GM10266 (cell line): Measurements from ENCODE around the gene TYW1.
"Not testable (repeated sequence)": the region's sequence is repeated elsewhere in the genome, so short reads cannot be mapped to it uniquely, and the experiment has no call there.

Experiments used
- DNase-seq: peaks from one replicate; pipeline ENCODE4 v3.0.0; 2012; ENCODE audit errors: extremely low spot score
- CTCF ChIP-seq: IDR thresholded peaks from 2 replicates; pipeline ENCODE4 v1.5.1; 2012; ENCODE audit warnings: mild to moderate bottlenecking, low read depth; ENCODE audit not compliant: control insufficient read depth, insufficient read depth; ENCODE audit errors: missing control alignments

Gene TYW1

DNA sequence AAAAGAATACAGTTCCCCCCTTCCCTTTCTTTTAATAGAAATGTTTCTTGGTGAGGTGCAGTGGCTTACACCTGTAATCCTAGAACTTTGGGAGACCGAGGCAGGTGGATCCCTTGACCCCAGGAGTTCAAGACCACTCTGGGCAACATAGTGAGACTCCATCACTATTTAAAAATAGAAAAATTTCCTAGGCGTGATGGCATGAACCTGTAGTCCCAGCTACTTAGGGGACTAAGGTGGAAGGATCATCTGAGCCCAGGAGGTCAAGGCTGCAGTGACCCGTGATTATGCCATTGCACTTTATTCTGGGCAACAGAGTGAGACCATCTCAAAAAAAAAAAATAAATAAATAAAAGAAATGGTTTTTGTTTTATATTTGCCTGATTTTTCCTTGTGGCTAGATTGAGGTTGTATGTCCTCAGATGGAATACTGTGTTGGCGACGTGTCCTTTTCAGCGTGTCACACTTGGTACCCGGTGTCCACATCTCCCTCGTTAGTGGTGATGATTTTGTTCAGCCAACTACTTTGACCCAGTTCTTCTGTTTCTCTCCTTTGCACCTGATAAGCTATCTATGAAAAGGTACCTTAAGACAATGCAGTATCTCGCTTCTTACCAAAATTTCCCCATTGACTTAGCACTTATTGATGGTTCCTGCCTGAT is 202.4 kb downstream of the TYW1 start:
- DNase-seq = not testable (repeated sequence)

GRCh38 chr7:67205772-67206171 is 209.1 kb downstream of the TYW1 start:
- not testable (repeated sequence) for DNase-seq

GRCh38 chr7:67206452-67206851 is 209.8 kb downstream of the TYW1 start:
- TF ChIP-seq CTCF = no peak
- DNase-seq = no peak

DNA sequence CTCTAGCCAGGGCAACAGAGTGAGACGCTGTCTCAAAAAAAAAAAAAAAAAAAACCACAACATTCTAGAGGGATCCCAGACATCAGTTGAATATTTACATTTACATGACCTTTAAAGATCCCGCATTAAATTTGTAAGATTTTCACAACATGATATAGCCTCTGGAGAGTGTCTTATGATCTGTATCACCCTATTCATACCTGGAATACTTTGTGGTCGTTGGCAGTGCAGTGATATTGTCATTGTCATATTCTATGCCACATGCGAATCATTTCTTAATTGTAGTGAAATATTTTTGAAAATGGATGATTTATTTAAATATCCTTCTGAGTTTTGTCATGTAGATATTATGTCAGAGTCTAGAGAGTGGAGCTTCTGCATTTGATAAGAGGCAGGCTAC is 212.0 kb downstream of the TYW1 start:
- DNase-seq = not testable (repeated sequence)

DNA sequence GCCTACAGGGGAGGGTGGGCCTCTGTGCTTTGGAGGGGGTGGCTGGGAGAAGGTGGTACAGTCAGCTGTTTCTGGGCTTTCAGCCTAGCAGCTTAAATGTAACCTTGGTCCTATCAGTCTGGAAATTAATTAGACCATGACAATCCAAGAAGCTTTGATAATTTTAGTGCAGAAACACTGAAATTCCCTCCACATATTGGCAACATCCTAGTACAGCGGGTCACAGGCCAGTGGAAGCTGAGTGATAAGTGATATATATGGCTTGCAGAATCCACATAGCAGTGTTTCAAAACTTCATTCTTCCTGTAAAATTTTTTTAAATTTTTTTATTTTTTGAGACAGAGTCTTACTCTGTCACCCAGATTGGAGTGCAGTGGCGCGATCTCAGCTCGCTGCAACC is 212.6 kb downstream of the TYW1 start:
- DNase-seq = no peak
- TF ChIP-seq CTCF = no peak

GRCh38 chr7:67210567-67210966 is 213.9 kb downstream of the TYW1 start:
- no peak for DNase-seq
- TF ChIP-seq CTCF = no peak

GRCh38 chr7:67211650-67212330 is 215.2 kb downstream of the TYW1 start:
- DNase-seq = not testable (repeated sequence)

DNA sequence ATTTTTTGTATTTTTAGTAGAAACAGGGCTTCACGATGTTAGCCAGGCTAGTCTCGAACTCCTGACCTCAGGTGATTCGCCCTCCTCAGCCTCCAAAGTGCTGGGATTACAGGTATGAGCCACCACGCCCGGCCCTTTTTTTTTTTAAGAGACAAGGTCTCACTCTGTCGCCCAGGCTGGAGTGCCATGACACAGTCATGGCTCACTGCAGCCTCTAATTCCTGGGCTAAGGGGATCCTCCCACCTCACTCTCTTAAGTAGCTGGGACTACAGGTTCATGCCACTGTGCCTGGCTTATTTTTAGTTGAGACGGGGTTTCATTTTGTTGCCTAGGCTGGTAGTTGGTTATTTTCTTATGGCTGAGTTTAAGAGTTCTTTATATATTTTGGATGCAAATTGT is 216.4 kb downstream of the TYW1 start:
- not testable (repeated sequence) for DNase-seq

GRCh38 chr7:67223551-67223950 is 226.9 kb downstream of the TYW1 start:
- not testable (repeated sequence) for DNase-seq

DNA sequence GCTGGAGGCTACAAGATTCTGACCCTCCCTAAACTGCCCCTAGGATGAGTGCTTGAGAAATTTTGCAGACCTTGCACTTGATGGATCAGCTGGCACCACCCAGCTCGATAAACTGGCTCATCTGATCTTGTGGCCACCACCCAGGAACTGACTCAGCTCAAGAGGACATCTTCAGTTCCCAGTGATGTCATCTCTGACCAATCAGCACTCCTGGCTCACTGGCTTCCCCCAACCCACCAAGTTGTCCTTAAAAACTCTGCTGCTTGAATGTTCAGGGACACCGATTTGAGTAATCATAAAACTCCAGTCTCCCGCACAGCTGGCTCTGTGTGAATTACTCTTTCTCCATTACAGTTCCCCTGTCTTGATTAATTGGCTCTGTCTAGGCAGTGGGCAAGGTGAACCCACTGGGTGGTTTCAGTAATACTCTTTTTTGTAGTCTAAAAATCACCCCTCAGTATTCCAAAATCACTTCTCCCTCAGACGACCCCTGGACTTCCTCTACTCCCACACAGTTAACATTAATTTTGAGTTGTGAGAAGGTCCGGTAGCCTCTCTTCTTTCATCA is 229.8 kb downstream of the TYW1 start:
- not testable (repeated sequence) for DNase-seq

DNA sequence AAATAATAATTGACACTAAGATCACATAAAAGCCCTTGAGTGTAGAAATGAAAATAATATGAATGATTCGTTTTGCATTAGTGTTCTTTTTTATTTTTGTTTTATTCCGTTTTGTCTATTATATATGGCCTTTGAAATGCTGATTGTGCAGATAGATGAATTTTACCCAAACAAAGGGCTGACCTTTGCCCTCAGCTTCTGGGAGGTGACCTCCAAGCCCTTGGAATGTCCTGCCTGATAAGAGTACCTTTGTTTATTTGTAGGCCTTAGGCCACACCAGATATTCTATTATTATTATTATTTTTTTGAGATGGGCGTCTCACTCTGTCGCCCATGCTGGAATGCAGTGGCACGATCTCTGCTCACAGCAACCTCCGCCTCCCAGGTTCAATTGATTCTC is 230.3 kb downstream of the TYW1 start:
- not testable (repeated sequence) for DNase-seq

GRCh38 chr7:67229018-67229417 is 232.4 kb downstream of the TYW1 start:
- not testable (repeated sequence) for DNase-seq

DNA sequence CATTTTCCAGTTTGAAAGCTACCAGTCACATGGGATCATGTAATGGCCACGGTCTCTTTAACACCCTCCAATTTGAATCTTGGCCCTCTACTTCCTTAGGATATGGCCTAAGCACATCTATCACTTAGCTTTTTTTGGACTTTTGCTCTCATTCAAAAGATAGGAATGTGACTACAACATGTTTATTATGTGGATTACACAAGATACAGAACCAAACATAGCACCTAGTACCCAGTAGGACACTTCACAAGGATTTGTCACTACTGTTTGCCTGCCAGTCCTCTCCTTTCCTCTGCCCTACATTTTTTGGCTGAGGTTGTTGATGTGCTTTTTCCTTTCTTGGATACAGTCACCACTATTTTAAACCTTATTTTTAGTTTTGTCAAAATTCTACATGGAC is 233.4 kb downstream of the TYW1 start:
- not testable (repeated sequence) for DNase-seq

DNA sequence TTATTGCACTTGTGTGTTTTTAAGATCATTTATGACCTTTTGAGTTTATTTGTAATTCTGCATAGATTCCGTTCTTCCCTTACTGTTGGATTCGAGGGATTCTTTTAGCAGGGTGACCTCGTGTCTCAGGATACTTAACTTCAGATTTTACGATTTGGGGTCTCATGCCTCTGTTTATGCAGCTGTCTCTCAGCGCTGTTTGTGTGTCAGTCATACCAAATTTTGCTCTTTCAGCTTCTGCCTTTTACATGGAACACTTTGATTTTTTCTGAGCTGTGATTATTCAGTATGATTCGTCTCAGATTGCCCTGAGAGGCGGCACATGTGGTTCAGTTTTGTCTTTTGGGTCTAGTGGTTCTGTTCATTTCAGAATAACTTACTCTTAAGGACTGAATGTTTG is 236.9 kb downstream of the TYW1 start:
- not testable (repeated sequence) for DNase-seq

DNA sequence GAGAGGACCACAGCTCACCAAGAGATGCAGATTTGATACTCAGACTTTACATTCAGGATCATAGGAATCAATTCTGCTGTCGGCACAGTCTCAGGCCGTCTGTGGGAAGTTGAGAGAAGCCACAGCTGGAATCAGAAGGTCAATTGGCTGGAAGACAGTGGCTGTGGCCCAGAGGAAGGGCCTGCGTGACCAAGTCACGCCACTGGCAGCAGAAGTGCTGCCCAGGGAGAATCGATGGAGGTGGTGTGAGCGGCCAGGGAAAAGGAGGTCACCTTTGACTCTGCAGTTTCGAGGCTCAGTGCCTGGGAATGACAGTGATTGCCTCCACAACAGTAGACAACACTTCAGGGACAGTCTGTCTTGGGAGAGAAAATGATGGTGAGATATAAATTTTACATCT is 239.6 kb downstream of the TYW1 start:
- not testable (repeated sequence) for DNase-seq

- DNase-seq = not testable (repeated sequence)
Measured at GRCh38 chr7:67242871-67243270, 246.2 kb downstream of the TYW1 start.

DNA sequence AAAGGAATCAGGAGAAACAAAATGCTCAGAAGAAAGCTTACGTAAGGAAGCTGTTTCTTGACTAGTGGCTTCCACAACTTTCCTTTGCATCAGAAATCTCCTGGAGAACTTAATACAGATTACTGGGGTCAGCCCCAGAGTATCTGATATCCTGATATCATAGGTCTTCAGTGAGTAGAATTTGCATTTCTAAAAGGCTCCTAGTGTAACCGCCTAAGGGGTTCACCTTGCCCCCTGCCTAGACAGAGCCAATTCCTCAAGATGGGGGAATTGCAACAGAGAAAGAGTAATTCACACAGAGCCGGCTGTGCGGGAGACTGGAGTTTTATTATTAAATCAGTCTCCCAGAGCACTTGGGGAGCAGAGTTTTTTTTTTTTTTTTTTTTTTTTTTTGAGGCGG is 251.7 kb downstream of the TYW1 start:
- not testable (repeated sequence) for DNase-seq
